ENCODE results near the gene MYL7.

MYL7 gene

DNA sequence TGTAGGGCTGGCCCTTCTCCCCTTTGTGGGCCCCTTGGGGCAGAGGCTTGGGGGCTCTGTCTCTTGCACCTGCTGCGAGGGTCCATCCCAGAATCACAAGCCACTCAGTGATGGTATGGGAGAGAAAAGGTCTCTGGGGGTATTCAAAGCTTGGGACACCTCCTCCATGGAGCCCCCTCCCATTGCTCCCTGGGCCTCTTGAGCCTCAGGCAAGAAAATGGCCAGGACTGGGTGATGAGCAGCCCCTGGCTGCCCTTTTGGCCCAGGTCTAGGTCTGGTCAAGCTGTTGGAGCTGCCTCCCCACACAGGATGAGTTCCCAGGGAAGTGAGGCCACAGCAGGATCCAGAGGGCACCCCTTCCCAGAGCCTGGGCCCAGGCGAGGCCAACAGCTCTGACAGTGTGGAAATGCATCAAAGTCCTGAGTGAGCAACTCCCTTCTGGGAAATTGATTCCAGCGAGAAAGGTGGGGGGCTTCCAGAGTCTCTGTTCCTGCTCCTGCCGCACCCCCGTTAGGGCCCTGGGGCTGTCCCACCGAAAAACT, 3.4 kb upstream of the MYL7 start:
- Histone ChIP-seq H3K36me3 (ENCODE audit: control insufficient read depth in 4 of 4, insufficient read depth in 4 of 4, low read length in 3 of 4) (no peaks in the 10 kb centered on the region), H3K9me3 (ENCODE audit: control extremely low read depth in 1 of 5, control insufficient read depth in 4 of 5, insufficient read depth in 2 of 5, low read depth in 1 of 5, low read length in 4 of 5) (peaks cover 0 to 5% (median 0%) of the 10 kb centered on the region in 5 experiments), H3K4me1 (ENCODE audit: control extremely low read depth in 1 of 4, control insufficient read depth in 4 of 4, insufficient read depth in 4 of 4, low read length in 3 of 4) (peaks cover 0 to 15% (median 11%) of the 10 kb centered on the region in 4 experiments), H3K27ac (ENCODE audit: insufficient read depth in 1 of 2, low read depth in 1 of 2, low read length in 2 of 2, poor library complexity in 1 of 2, severe bottlenecking in 2 of 2) (no peak overlapping the region), H3K27me3 (replicated peaks in 2 of 5; ENCODE audit: control insufficient read depth in 4 of 5, insufficient read depth in 5 of 5, low read length in 4 of 5) (peaks cover 0 to 37% (median 19%) of the 10 kb centered on the region in 5 experiments), H3K4me3 (ENCODE audit: control insufficient read depth in 1 of 7, extremely low read depth in 1 of 7, insufficient read depth in 4 of 7, low read depth in 2 of 7, low read length in 6 of 7) (no peak overlapping the region)
- CTCF ChIA-PET: no interaction called here
- no peak for DNase-seq
- 95% methylated on average over 6 of the region's 6 CpGs for WGBS (ENCODE audit: insufficient coverage)
- POLR2A ChIA-PET: no interaction called here

- Histone ChIP-seq H3K27ac (ENCODE audit: insufficient read depth in 1 of 2, low read depth in 1 of 2, low read length in 2 of 2, poor library complexity in 1 of 2, severe bottlenecking in 2 of 2) (no peak overlapping the region), H3K9me3 (ENCODE audit: control extremely low read depth in 1 of 5, control insufficient read depth in 4 of 5, insufficient read depth in 2 of 5, low read depth in 1 of 5, low read length in 4 of 5) (peaks cover 0 to 5% (median 0%) of the 10 kb centered on the region in 5 experiments), H3K4me3 (ENCODE audit: control insufficient read depth in 1 of 7, extremely low read depth in 1 of 7, insufficient read depth in 4 of 7, low read depth in 2 of 7, low read length in 6 of 7) (no peak overlapping the region), H3K4me1 (ENCODE audit: control extremely low read depth in 1 of 4, control insufficient read depth in 4 of 4, insufficient read depth in 4 of 4, low read length in 3 of 4) (peaks cover 0 to 15% (median 11%) of the 10 kb centered on the region in 4 experiments), H3K36me3 (ENCODE audit: control insufficient read depth in 4 of 4, insufficient read depth in 4 of 4, low read length in 3 of 4) (no peaks in the 10 kb centered on the region), H3K27me3 (replicated peaks in 2 of 5; ENCODE audit: control insufficient read depth in 4 of 5, insufficient read depth in 5 of 5, low read length in 4 of 5) (peaks cover 0 to 35% (median 19%) of the 10 kb centered on the region in 5 experiments)
- CTCF ChIA-PET: no interaction called here
- WGBS (ENCODE audit: insufficient coverage): 80% methylated on average over 5 of the region's 6 CpGs
- no peak for DNase-seq
- POLR2A ChIA-PET: no interaction called here
Observed at GRCh38 chr7:44143646-44144250, 2.6 kb upstream of the MYL7 start.

DNA sequence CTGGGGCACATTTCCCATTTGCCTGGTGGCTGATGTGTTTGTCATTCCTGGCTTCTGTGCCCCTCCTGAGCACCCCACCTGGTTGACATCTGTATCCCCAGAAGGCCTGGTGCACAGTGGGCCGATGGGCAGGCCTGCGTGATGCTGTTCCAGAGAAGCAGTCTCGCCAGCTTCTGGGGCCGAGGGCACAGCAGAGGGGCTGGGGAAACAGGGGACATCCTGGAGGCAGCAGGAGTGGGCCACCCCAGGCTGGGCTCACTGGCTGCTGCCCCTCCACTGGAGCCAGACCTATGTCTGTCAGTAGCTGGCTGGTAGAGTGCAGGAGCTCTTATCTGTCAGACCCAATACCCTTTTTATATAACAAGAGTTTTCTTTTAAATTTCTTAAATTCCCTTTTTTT, 896 bp upstream of the MYL7 start:
- H3K4me3 ChIP-seq (ENCODE audit: control insufficient read depth in 1 of 7, extremely low read depth in 1 of 7, insufficient read depth in 4 of 7, low read depth in 2 of 7, low read length in 6 of 7): no peak overlapping the region
- H3K36me3 ChIP-seq (ENCODE audit: control insufficient read depth in 4 of 4, insufficient read depth in 4 of 4, low read length in 3 of 4): no peaks in the 10 kb centered on the region
- peaks cover 0 to 15% (median 11%) of the 10 kb centered on the region in 4 experiments for H3K4me1 ChIP-seq (ENCODE audit: control extremely low read depth in 1 of 4, control insufficient read depth in 4 of 4, insufficient read depth in 4 of 4, low read length in 3 of 4)
- 96% methylated on average over 4 of the region's 4 CpGs for WGBS (ENCODE audit: insufficient coverage)
- peaks cover 0 to 5% (median 0%) of the 10 kb centered on the region in 5 experiments for H3K9me3 ChIP-seq (ENCODE audit: control extremely low read depth in 1 of 5, control insufficient read depth in 4 of 5, insufficient read depth in 2 of 5, low read depth in 1 of 5, low read length in 4 of 5)
- POLR2A ChIA-PET: no interaction called here
- H3K27me3 ChIP-seq (replicated peaks in 2 of 5; ENCODE audit: control insufficient read depth in 4 of 5, insufficient read depth in 5 of 5, low read length in 4 of 5): peaks cover 0 to 30% (median 19%) of the 10 kb centered on the region in 5 experiments
- no peak overlapping the region for H3K27ac ChIP-seq (ENCODE audit: insufficient read depth in 1 of 2, low read depth in 1 of 2, low read length in 2 of 2, poor library complexity in 1 of 2, severe bottlenecking in 2 of 2)
- CTCF ChIA-PET: interaction anchor here (0.6 to 1.5 kb wide), 2 partner anchors 21 to 95 kb away, joined by 3 to 5 read pairs; no protein-coding TSS in a partner anchor
- no peak for DNase-seq

GRCh38 chr7:44140341-44140740, 791 bp downstream of the MYL7 start:
- Histone ChIP-seq H3K9me3 (ENCODE audit: control extremely low read depth in 1 of 5, control insufficient read depth in 4 of 5, insufficient read depth in 2 of 5, low read depth in 1 of 5, low read length in 4 of 5) (peaks cover 0 to 5% (median 0%) of the 10 kb centered on the region in 5 experiments), H3K4me1 (ENCODE audit: control extremely low read depth in 1 of 4, control insufficient read depth in 4 of 4, insufficient read depth in 4 of 4, low read length in 3 of 4) (peaks cover 0 to 5% (median 3%) of the 10 kb centered on the region in 4 experiments), H3K4me3 (ENCODE audit: control insufficient read depth in 1 of 7, extremely low read depth in 1 of 7, insufficient read depth in 4 of 7, low read depth in 2 of 7, low read length in 6 of 7) (no peak overlapping the region), H3K27me3 (replicated peaks in 2 of 5; ENCODE audit: control insufficient read depth in 4 of 5, insufficient read depth in 5 of 5, low read length in 4 of 5) (peaks cover 0 to 18% (median 10%) of the 10 kb centered on the region in 5 experiments), H3K36me3 (ENCODE audit: control insufficient read depth in 4 of 4, insufficient read depth in 4 of 4, low read length in 3 of 4) (no peaks in the 10 kb centered on the region), H3K27ac (ENCODE audit: insufficient read depth in 1 of 2, low read depth in 1 of 2, low read length in 2 of 2, poor library complexity in 1 of 2, severe bottlenecking in 2 of 2) (no peak overlapping the region)
- 92% methylated on average over 4 of the region's 10 CpGs for WGBS (ENCODE audit: insufficient coverage)
- ChIA-PET POLR2A (interaction anchor here (0.5 kb wide), 1 partner anchor 13 kb away, joined by 4 read pairs; no protein-coding TSS in a partner anchor), CTCF (no interaction called here)
- DNase-seq: no peak

DNA sequence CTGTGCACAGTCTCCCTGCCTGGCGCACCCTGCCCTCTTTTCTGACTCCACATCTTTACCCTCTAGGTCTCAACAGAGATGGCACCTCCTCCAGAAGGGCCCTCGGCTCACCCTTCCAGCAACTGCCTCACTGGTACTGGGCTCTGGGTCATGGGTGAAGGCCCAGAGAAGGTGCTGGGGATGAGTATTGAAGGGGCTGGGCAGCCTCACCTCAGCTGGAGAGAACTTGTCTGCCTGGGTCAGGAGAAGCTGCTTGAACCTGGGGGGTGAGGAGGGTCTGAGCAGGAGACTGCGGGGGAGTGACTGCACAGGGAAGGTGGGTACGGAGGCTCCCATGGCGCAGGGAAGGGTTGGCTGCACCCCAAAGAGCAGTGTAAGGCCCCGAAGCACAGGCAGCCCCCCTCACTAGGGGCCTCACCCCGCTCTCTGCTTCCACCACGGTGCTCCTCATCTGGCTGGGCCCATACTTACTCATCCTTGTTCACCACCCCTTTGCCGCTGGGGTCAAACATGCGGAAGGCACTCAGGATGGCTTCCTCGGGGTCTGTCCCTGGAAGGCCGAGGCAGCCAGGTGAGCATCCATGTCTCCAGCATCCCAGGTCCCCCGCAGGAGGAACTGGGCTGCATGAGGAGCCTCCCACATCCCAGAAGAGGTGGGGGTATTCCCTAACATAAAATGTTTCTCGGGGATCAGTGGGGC, 1.7 kb downstream of the MYL7 start:
- WGBS (ENCODE audit: insufficient coverage): 91% methylated on average over 9 of the region's 14 CpGs
- POLR2A ChIA-PET: no interaction called here
- H3K27ac ChIP-seq (ENCODE audit: insufficient read depth in 1 of 2, low read depth in 1 of 2, low read length in 2 of 2, poor library complexity in 1 of 2, severe bottlenecking in 2 of 2): no peak overlapping the region
- CTCF ChIA-PET: no interaction called here
- DNase-seq: no peak
- H3K4me1 ChIP-seq (ENCODE audit: control extremely low read depth in 1 of 4, control insufficient read depth in 4 of 4, insufficient read depth in 4 of 4, low read length in 3 of 4): no peaks in the 10 kb centered on the region
- H3K36me3 ChIP-seq (ENCODE audit: control insufficient read depth in 4 of 4, insufficient read depth in 4 of 4, low read length in 3 of 4): no peaks in the 10 kb centered on the region
- H3K9me3 ChIP-seq (ENCODE audit: control extremely low read depth in 1 of 5, control insufficient read depth in 4 of 5, insufficient read depth in 2 of 5, low read depth in 1 of 5, low read length in 4 of 5): no peaks in the 10 kb centered on the region
- no peak overlapping the region for H3K4me3 ChIP-seq (ENCODE audit: control insufficient read depth in 1 of 7, extremely low read depth in 1 of 7, insufficient read depth in 4 of 7, low read depth in 2 of 7, low read length in 6 of 7)
- peaks cover 0 to 9% (median 2%) of the 10 kb centered on the region in 5 experiments for H3K27me3 ChIP-seq (replicated peaks in 2 of 5; ENCODE audit: control insufficient read depth in 4 of 5, insufficient read depth in 5 of 5, low read length in 4 of 5)

DNA sequence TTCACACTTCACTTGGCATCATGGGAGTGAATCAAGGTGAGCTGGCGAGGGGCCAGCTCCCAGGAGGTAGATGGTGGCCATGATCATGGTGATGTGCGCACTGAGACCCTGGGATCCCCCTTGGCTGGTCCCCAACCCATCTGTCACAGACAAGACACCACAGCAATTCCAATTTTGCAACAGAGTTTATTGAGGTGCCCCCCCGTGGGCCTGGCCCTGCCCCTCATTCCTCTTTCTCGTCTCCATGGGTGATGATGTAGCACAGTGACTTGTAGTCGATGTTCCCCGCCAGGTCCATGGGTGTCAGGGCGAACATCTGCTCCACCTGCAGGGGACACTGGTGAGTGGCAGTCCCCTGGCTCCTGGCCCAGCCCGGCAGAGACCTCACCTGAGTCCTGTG, 2.4 kb downstream of the MYL7 start:
- DNase-seq: no peak
- H3K4me3 ChIP-seq (ENCODE audit: control insufficient read depth in 1 of 7, extremely low read depth in 1 of 7, insufficient read depth in 4 of 7, low read depth in 2 of 7, low read length in 6 of 7): no peak overlapping the region
- H3K36me3 ChIP-seq (ENCODE audit: control insufficient read depth in 4 of 4, insufficient read depth in 4 of 4, low read length in 3 of 4): no peaks in the 10 kb centered on the region
- peaks cover 0 to 3% (median 0%) of the 10 kb centered on the region in 5 experiments for H3K27me3 ChIP-seq (replicated peaks in 2 of 5; ENCODE audit: control insufficient read depth in 4 of 5, insufficient read depth in 5 of 5, low read length in 4 of 5)
- no peak overlapping the region for H3K27ac ChIP-seq (ENCODE audit: insufficient read depth in 1 of 2, low read depth in 1 of 2, low read length in 2 of 2, poor library complexity in 1 of 2, severe bottlenecking in 2 of 2)
- H3K9me3 ChIP-seq (ENCODE audit: control extremely low read depth in 1 of 5, control insufficient read depth in 4 of 5, insufficient read depth in 2 of 5, low read depth in 1 of 5, low read length in 4 of 5): no peaks in the 10 kb centered on the region
- ChIA-PET POLR2A (no interaction called here), CTCF (interaction anchor here (1.2 to 1.8 kb wide), 3 partner anchors 10 to 63 kb away, joined by 4 to 9 read pairs (median 5); no protein-coding TSS in a partner anchor)
- 92% methylated on average over 7 of the region's 8 CpGs for WGBS (ENCODE audit: insufficient coverage)
- H3K4me1 ChIP-seq (ENCODE audit: control extremely low read depth in 1 of 4, control insufficient read depth in 4 of 4, insufficient read depth in 4 of 4, low read length in 3 of 4): no peaks in the 10 kb centered on the region

DNA sequence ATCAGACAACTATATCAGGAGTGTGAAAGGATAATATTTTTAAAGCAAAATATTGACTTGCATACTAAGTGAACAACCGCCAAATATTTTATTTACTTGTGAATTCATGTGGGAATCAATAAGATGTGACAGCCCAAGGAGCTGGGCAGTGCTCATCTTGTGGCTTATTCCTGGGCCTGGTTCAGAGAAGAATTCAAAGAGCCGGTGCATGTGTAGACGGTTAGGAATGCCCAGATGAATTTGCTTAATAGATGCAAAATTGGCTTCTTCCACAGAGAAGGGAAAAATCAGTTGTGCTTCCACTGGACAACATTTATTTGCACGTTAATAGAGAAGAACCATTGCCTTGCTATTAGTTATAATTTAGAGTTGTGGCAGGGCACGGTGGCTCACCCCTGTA, 4.4 kb downstream of the MYL7 start:
- WGBS (ENCODE audit: insufficient coverage): 100% methylated on average over 2 of the region's 5 CpGs
- DNase-seq: no peak
- POLR2A ChIA-PET: no interaction called here
- no peaks in the 10 kb centered on the region for H3K4me1 ChIP-seq (ENCODE audit: control extremely low read depth in 1 of 4, control insufficient read depth in 4 of 4, insufficient read depth in 4 of 4, low read length in 3 of 4)
- H3K9me3 ChIP-seq (ENCODE audit: control extremely low read depth in 1 of 5, control insufficient read depth in 4 of 5, insufficient read depth in 2 of 5, low read depth in 1 of 5, low read length in 4 of 5): no peaks in the 10 kb centered on the region
- H3K27me3 ChIP-seq (replicated peaks in 2 of 5; ENCODE audit: control insufficient read depth in 4 of 5, insufficient read depth in 5 of 5, low read length in 4 of 5): peaks cover 0 to 3% (median 0%) of the 10 kb centered on the region in 5 experiments
- H3K36me3 ChIP-seq (ENCODE audit: control insufficient read depth in 4 of 4, insufficient read depth in 4 of 4, low read length in 3 of 4): no peaks in the 10 kb centered on the region
- H3K27ac ChIP-seq (ENCODE audit: insufficient read depth in 1 of 2, low read depth in 1 of 2, low read length in 2 of 2, poor library complexity in 1 of 2, severe bottlenecking in 2 of 2): no peak overlapping the region
- CTCF ChIA-PET: interaction anchor here (1.8 kb wide), 1 partner anchor 9 kb away, joined by 9 read pairs; no protein-coding TSS in a partner anchor
- H3K4me3 ChIP-seq (ENCODE audit: control insufficient read depth in 1 of 7, extremely low read depth in 1 of 7, insufficient read depth in 4 of 7, low read depth in 2 of 7, low read length in 6 of 7): no peak overlapping the region

Data from common myeloid progenitor, CD34-positive (primary cell).